GM21390 (cell line): Measurements from ENCODE around the gene EXOC4.
"Not testable (repeated sequence)": the region's sequence is repeated elsewhere in the genome, so short reads cannot be mapped to it uniquely, and the experiment has no call there.

Source experiments
- ATAC-seq: cut with Tn5 transposase; IDR thresholded peaks from one replicate; pipeline ENCODE4 v1.9.1; 2021; ENCODE audit not compliant: unreplicated experiment

The EXOC4 gene

GRCh38 chr7:133313575-133313974 is 60.7 kb downstream of the EXOC4 start:
- no peak for ATAC-seq

- ATAC-seq = no peak
Measured at GRCh38 chr7:133314084-133314483, 61.2 kb downstream of the EXOC4 start.

DNA sequence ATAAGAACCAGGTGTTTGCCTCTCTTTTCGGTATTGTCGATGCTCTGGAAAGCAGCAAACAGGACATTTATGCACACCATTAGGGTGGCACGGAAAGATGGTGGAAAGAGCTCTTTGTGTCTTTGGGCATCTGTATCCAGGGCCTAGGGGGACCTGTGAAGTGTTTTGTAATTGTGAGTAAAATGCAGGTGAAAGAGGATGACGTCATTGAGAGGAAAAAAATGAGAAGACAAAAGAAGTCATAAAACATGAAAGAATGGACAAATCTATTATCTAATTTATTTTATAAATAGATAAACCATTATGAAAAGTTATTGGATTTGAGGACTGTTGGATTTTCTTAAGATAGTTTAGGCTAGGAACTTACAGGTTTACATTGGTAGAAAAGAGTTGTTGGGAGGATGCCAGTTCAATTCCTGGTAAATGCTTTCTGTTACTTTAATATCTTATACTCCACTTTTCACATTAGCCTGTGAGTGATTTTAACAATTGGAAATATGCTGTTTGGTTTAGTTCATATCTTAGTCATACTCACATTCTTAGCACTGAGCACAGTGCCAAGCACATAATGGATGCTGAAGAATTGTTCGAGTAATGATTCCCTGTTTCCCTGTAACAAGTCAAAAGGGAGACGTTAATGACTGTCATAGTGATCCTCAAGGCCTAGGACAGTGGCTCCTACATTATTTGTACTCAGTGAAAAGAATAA is 62.6 kb downstream of the EXOC4 start:
- ATAC-seq = no peak

DNA sequence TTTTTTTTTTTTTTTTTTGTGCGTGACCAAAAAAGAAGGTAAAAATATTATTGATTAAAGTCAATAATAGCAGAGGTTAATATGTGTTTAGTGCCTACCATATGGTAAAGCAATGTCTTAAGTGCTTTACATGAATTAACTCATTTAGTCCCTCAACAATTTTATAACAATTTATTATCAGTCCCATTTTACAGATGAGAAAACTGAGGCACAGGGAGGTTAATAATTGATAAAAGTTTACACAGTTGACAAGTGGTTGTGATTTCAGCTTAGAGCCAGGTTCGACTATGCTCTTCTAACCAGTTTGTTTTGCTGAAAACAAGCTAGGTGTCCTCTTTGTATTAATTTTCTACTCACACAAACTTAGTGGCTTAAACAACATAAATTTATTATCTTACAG is 67.0 kb downstream of the EXOC4 start:
- no peak for ATAC-seq

DNA sequence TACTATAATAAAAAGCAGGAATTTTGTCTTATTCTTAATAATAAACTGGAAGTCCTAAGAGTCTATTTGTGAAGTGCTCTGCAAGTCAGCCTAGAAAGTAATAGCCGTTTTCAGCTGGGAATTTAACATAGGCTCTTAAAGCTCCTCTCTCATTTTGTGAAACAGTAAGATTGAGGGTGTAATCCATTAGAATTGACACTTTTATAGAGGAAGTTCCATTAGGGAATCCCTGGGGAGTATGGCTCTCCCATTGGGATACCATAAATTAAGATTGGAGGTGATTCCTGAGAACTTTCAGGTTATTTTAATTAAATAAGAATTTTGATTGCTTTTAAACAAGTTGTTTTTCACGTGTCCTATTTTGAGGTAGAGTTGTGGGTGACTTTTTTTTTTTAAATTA is 68.0 kb downstream of the EXOC4 start:
- ATAC-seq = no peak

DNA sequence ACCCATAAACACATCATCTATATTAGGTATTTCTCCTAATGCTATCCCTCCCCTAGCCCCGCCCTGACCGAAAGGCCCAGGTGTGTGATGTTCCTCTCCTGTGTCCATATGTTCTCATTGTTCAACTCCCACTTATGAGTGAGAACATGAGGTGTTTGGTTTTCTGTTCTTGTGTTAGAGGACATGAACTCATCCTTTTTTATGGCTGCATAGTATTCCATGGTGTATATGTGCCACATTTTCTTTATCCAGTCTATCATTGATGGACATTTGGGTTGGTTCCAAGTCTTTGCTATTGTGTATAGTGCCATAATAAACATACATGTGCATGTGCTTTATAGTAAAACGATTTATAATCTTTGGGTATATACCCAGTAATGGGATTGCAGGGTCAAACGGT is 68.5 kb downstream of the EXOC4 start:
- not testable (repeated sequence) for ATAC-seq

GRCh38 chr7:133326745-133327144 is 73.9 kb downstream of the EXOC4 start:
- ATAC-seq = not testable (repeated sequence)

GRCh38 chr7:133328021-133328420 is 75.1 kb downstream of the EXOC4 start:
- ATAC-seq = not testable (repeated sequence)

DNA sequence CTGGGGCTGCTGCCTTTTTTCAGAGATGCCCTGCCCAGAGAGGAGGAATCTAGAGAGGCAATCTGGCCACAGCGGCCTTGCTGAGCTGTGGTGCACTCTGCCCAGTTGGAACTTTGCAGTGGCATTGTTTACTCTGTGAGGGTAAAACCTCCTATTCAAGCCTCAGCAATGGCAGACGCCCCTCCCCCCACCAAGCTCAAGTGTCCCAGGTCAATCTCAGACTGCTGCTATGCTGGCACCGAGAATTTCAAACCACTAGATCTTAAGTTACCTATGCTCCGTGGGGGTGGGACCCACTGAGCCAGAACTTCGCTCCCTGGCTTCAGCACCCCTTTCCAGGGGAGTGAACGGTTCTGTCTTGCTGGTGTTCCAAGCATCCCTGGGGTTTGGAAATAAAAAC is 77.2 kb downstream of the EXOC4 start:
- ATAC-seq = no peak

GRCh38 chr7:133331861-133332260 is 79.0 kb downstream of the EXOC4 start:
- no peak for ATAC-seq

DNA sequence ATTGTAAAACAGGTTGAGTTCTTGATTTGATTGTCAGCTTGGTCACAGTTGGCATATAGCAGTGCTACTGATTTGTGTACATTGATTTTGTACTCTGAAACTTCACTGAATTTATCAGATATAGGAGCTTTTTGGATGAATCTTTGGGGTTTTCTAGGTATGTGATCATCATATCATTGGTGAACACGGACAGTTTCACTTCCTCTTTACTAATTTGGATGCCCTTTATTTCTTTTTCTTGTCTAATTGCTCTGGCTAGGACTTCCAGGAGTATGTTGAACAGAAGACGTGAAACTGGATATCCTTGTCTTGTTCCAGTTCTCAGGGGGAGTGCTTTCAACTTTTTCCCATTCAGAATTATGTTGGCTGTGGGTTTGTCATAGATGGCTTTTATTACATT is 86.9 kb downstream of the EXOC4 start:
- ATAC-seq = no peak

DNA sequence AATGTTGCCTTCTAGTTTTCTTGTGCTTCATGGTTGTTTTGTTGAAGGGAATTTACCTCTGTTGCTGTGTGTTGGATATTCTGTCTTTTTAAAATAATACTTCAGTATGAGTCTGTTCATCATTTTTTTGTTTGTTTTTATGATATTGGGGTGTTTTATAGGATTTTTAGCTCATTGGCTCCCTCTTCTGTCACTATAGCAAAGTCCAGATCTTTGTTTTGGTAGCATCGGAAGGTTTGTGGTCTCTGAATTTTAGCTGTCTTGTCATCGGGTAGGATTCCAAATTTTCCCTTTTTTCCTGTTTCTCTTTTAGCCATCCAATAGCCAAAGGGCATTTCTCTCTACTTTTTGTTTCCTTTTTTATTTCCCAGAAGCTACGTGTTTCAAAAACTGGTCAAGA is 91.4 kb downstream of the EXOC4 start:
- no peak for ATAC-seq

- no peak for ATAC-seq
Measured at GRCh38 chr7:133345690-133346421, 93.0 kb downstream of the EXOC4 start.

GRCh38 chr7:133348250-133348649 is 95.4 kb downstream of the EXOC4 start:
- ATAC-seq = no peak

DNA sequence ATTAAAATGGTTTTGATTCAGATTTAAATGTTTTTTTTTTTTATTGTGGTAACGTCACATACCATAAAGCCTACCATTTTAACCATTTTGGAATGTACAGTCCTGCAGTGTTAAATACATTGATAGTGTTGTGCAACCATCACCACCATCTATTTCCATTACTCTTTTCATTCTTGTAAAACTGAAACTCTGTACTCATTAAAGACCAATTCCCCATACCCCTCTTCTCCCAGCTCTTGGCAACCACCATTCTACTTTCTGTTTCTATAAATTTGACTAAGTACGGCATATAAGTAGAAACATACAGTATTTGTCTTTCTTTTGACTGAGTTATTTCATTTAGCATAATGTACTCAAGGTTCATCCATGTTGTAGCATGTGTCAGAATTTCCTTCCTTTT is 96.2 kb downstream of the EXOC4 start:
- no peak for ATAC-seq

DNA sequence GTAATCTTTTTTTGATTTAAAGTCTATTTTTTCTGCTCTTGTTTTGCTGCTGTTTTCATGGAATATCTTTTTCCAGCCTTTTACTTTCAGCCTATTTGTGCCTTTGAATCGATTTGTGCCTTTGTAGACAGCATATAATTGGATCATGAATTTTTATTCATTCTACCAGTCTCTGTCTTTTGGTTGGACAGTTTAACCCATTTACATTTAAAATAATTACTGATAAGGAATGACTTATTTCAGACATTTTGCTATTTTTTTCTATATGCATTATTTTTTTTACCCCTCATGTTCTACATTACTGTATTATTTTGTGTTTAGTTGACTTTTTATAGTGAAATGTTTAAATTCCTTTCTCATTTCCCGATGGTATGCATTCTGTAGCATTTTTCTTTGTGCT is 99.6 kb downstream of the EXOC4 start:
- ATAC-seq = no peak

DNA sequence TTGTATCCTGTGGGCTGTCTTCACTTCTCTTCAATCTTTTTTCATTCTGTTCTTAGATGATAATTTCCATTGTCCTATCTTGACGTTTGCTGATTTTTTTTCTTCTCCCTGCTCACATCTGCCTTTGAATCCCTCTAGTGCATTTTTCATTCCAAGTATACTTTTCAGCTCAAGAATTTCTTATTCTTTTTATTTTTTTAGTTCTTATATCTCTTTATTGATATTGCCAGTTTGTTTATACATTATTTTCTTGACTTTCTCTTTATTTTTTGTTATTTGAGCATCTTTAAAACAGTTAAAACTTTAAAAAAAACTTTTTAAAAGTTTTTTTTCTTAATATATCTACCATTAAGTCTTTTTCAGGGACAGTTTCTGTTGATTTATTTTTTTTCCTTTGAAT is 100.9 kb downstream of the EXOC4 start:
- no peak for ATAC-seq

DNA sequence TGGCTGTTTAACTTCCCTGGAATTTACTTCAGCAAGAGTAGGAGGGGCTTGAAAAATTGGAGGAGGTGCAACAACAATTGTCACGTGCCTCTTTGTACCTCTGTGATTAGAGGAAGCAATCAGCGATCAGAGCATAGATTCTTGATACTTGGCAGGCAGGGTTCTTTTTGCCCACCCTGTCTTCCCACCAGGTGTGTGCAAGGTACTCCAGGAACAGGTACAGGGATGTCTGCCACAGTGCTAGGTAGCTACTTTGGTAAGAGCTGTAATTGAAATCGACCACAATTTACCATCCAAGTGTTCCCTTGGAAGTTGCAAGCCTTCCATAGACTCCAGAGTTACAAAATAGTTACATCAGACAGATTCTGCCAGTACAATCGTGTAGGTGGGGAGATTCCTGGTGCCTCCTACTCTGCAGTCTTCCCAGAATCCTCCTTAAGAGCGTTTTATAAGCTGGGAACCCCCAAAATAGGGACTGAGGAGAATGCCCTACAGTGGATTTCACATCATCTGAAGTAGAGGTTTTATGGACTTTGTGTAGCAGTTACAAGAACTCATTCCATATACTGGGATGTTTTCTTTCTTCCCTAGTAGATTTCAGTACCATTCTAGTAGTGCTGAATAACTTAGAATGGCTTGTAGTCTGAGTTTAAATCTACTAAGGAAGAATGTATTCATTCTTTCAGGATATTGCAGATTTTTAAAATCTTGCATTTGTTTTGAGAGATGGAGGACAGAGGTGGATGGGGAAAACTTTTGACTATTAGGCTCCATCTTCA is 101.9 kb downstream of the EXOC4 start:
- no peak for ATAC-seq

DNA sequence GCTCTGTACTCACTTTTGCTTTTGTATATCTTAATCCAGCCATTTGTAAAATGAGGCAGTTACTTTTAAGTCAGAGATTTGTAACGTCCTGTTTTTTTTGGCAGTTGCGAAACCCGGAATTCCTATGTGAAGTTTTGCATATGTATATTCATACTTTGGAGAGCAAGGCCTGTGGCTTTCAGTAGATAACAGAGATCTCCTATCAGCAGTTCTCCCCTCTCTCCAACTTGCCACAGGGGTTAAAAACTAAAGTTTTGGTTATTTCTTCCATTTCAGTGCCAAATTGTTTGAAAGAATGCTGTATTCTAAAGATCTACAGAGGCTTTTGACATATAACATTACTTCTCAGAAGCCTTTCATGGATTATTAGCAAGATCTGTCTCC is 102.4 kb downstream of the EXOC4 start:
- ATAC-seq = no peak

GRCh38 chr7:133355822-133356221 is 102.9 kb downstream of the EXOC4 start:
- no peak for ATAC-seq

DNA sequence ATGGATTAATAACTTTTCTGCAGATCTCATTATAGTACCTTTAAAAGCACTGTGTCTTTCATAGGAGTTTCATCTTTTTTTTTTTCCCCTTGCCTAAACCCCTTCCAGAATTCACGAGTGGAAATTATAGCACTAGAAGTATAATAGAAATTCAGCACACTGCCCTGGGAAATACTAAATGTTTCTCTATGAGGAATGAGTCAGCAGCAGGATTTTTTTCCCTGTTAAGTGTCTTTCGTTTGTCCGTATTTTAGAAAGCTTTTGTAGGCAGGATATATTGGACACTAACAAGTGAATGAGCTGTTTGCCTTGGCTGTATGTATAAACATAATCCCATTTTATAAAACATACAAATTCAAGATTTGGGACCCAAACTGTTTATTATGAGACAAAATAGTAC is 105.8 kb downstream of the EXOC4 start:
- no peak for ATAC-seq

GRCh38 chr7:133359449-133359848 is 106.6 kb downstream of the EXOC4 start:
- ATAC-seq = no peak
